H9 (cell line): ENCODE measurements around the gene TUG1. TPM values are rescaled to one million over a fixed set of nuclear protein-coding genes. Genes with fewer than 3 reads are reported as not detected.

ENCODE experiments used
- DNase-seq: peaks from one replicate; pipeline ENCODE4 v3.0.0-alpha.2; 2017
- H2AFZ ChIP-seq: one replicate; pipeline ENCODE4 v1.6.1; 2013; ENCODE audit warnings: mild to moderate bottlenecking, low read length, control low read depth, moderate library complexity
- H2AK5ac ChIP-seq: 2 replicates; pipeline ENCODE4 v1.6.1; 2013; ENCODE audit warnings: low read length, control low read depth, mixed read lengths; ENCODE audit not compliant: insufficient read length
- H2BK120ac ChIP-seq: one replicate; pipeline ENCODE4 v1.6.1; 2013; ENCODE audit warnings: low read depth, mild to moderate bottlenecking, low read length, control low read depth, inconsistent platforms; ENCODE audit not compliant: poor library complexity, severe bottlenecking
- H2BK12ac ChIP-seq: 2 replicates; pipeline ENCODE4 v1.6.1; 2013; ENCODE audit warnings: low read length, control low read depth, mixed read lengths, low read depth; ENCODE audit not compliant: insufficient read length
- H2BK15ac ChIP-seq: 2 replicates; pipeline ENCODE4 v1.6.1; 2013; ENCODE audit warnings: low read depth, low read length, control low read depth
- H2BK20ac ChIP-seq: one replicate; pipeline ENCODE4 v1.6.1; 2013; ENCODE audit warnings: low read depth, mild to moderate bottlenecking, low read length, control low read depth, inconsistent platforms; ENCODE audit not compliant: poor library complexity, severe bottlenecking
- H2BK5ac ChIP-seq: 2 replicates; pipeline ENCODE4 v1.6.1; 2013; ENCODE audit warnings: low read length, control low read depth, mixed read lengths; ENCODE audit not compliant: insufficient read length
- H3K14ac ChIP-seq: 2 replicates; pipeline ENCODE4 v1.6.1; 2013; ENCODE audit warnings: low read length, control low read depth; ENCODE audit not compliant: insufficient read depth
- H3K18ac ChIP-seq: 2 replicates; pipeline ENCODE4 v1.6.1; 2013; ENCODE audit warnings: low read depth, mild to moderate bottlenecking, mixed read lengths, low read length, control low read depth; ENCODE audit not compliant: insufficient read length
- H3K23ac ChIP-seq: 2 replicates; pipeline ENCODE4 v1.6.1; 2013; ENCODE audit warnings: low read length, control low read depth, mixed read lengths, low read depth; ENCODE audit not compliant: insufficient read length
- H3K23me2 ChIP-seq: 2 replicates; pipeline ENCODE4 v1.6.1; 2013; ENCODE audit warnings: low read depth, mild to moderate bottlenecking, mixed read lengths, low read length, control low read depth; ENCODE audit not compliant: insufficient read length, poor library complexity, severe bottlenecking
- H3K27ac ChIP-seq: 2 replicates; pipeline ENCODE4 v1.5.1; 2013; ENCODE audit warnings: low read length, control low read depth, mixed read lengths, low read depth; ENCODE audit not compliant: insufficient read length
- H3K27me3 ChIP-seq: 2 replicates; pipeline ENCODE4 v1.6.1; 2013; ENCODE audit warnings: low read length, control low read depth, inconsistent platforms; ENCODE audit not compliant: insufficient read depth
- H3K4ac ChIP-seq: 2 replicates; pipeline ENCODE4 v1.6.1; 2013; ENCODE audit warnings: low read depth, mild to moderate bottlenecking, control low read depth, inconsistent platforms, low read length, moderate library complexity
- H3K4me1 ChIP-seq: 2 replicates; pipeline ENCODE4 v1.6.1; 2013; ENCODE audit warnings: low read length, control low read depth, inconsistent platforms; ENCODE audit not compliant: insufficient read depth
- H3K4me2 ChIP-seq: 2 replicates; pipeline ENCODE4 v1.6.1; 2013; ENCODE audit warnings: low read length, control low read depth, mixed read lengths; ENCODE audit not compliant: insufficient read length, insufficient read depth
- H3K56ac ChIP-seq: 2 replicates; pipeline ENCODE4 v1.6.1; 2013; ENCODE audit warnings: low read depth, mild to moderate bottlenecking, mixed read lengths, low read length, control low read depth; ENCODE audit not compliant: insufficient read length
- H3K79me1 ChIP-seq: 2 replicates; pipeline ENCODE4 v1.6.1; 2013; ENCODE audit warnings: low read depth, mild to moderate bottlenecking, moderate library complexity, low read length, control low read depth, inconsistent platforms; ENCODE audit not compliant: insufficient read depth, poor library complexity, severe bottlenecking
- H3K79me2 ChIP-seq: 2 replicates; pipeline ENCODE4 v1.6.1; 2013; ENCODE audit warnings: low read length, control low read depth, inconsistent platforms; ENCODE audit not compliant: insufficient read depth
- H3K9ac ChIP-seq: 2 replicates; pipeline ENCODE4 v1.6.1; 2013; ENCODE audit warnings: low read length, control low read depth, mixed read lengths; ENCODE audit not compliant: insufficient read length; ENCODE audit errors: extremely low read depth
- H3K9me3 ChIP-seq: one replicate; pipeline ENCODE4 v1.6.1; 2013; ENCODE audit warnings: low read depth, low read length, inconsistent platforms; ENCODE audit not compliant: control insufficient read depth
- H3T11ph ChIP-seq: one replicate; pipeline ENCODE4 v1.6.1; 2013; ENCODE audit warnings: mild to moderate bottlenecking, low read length, control low read depth, inconsistent platforms
- H4K20me1 ChIP-seq: one replicate; pipeline ENCODE4 v1.6.1; 2013; ENCODE audit not compliant: control insufficient read depth, insufficient read length, insufficient read depth
- H4K5ac ChIP-seq: 2 replicates; pipeline ENCODE4 v1.6.1; 2013; ENCODE audit warnings: low read depth, mild to moderate bottlenecking, mixed read lengths, low read length, control low read depth; ENCODE audit not compliant: insufficient read length
- H4K8ac ChIP-seq: replicated peaks from 2 replicates; pipeline ENCODE4 v1.6.1; 2013; ENCODE audit warnings: low read length, control low read depth, mixed read lengths, low read depth; ENCODE audit not compliant: insufficient read length
- H4K91ac ChIP-seq: 2 replicates; pipeline ENCODE4 v1.6.1; 2013; ENCODE audit warnings: low read depth, mild to moderate bottlenecking, moderate library complexity, mixed read lengths, low read length, control low read depth; ENCODE audit not compliant: insufficient read length
- H3K27ac Mint-ChIP-seq, 3 experiments: 2 replicates in 2 of 3; 3 replicates in 1 of 3; pipeline ENCODE4 v1.8.0; 2020 to 2021; ENCODE audit warnings: mixed read lengths in 3 of 3, mild to moderate bottlenecking in 1 of 3, moderate library complexity in 1 of 3
- H3K27me3 Mint-ChIP-seq: 2 replicates; pipeline ENCODE4 v1.8.0; 2021; ENCODE audit warnings: low read depth, mild to moderate bottlenecking, moderate library complexity, mixed read lengths
- H3K36me3 Mint-ChIP-seq, 3 experiments: 2 replicates in 2 of 3; 3 replicates in 1 of 3; pipeline ENCODE4 v1.8.0; 2020 to 2021; ENCODE audit warnings: low read depth in 3 of 3, mixed read lengths in 3 of 3; ENCODE audit not compliant: insufficient read depth in 1 of 3
- H3K4me1 Mint-ChIP-seq, 2 experiments: 2 replicates each; pipeline ENCODE4 v1.8.0; 2020; ENCODE audit warnings: mixed read lengths in 2 of 2
- H3K4me3 Mint-ChIP-seq, 2 experiments: 2 replicates in 1 of 2; 3 replicates in 1 of 2; pipeline ENCODE4 v1.8.0; 2020 to 2021; ENCODE audit warnings: mild to moderate bottlenecking in 2 of 2, mixed read lengths in 2 of 2, moderate library complexity in 1 of 2
- H3K9me3 Mint-ChIP-seq, 2 experiments: 2 replicates in 1 of 2; 3 replicates in 1 of 2; pipeline ENCODE4 v1.8.0; 2020; ENCODE audit warnings: mild to moderate bottlenecking in 2 of 2, mixed read lengths in 2 of 2, moderate library complexity in 1 of 2
- WGBS: extraction: QIAGEN DNeasy Blood & Tissue Kit; methylation state at CpG from one replicate; pipeline ENCODE4 v1.1.7; 2013; ENCODE audit warnings: missing lambda C conversion rate, low lambda C conversion rate, mixed read lengths; ENCODE audit not compliant: insufficient read length; ENCODE audit errors: extremely low coverage; 5-methylcytosine and 5-hydroxymethylcytosine counted together
- total RNA-seq: library from RNA; stranded (reverse); gene quantifications from 2 replicates; pipeline ENCODE4 v1.2.1, GENCODE V29; 2021
- TF ChIP-seq, protein P1 (sequence below): fragments of 200-600 bp; sonication (generic); conservative IDR thresholded peaks from 3 replicates; pipeline ENCODE4 v1.8.0; 2021; ENCODE audit warnings: antibody characterized with exemption, mild to moderate bottlenecking

TUG1 gene
- total RNA-seq, 1 experiment from 2014 or later: 99.6 TPM

GRCh38 chr22:30943368-30943767, 25.7 kb upstream of the TUG1 start:
- no peaks in the 10 kb centered on the region for H3K79me1 ChIP-seq
- no peak overlapping the region for H3K56ac ChIP-seq
- H3K18ac ChIP-seq: no peak overlapping the region
- H2AFZ ChIP-seq: no peak overlapping the region
- Mint-ChIP-seq H3K4me1 (no peaks in the 10 kb centered on the region), H3K4me3 (no peak overlapping the region), H3K27ac (no peak overlapping the region), H3K27me3 (no peaks in the 10 kb centered on the region), H3K36me3 (peaks cover 60 to 83% (median 77%) of the 10 kb centered on the region in 3 experiments), H3K9me3 (no peaks in the 10 kb centered on the region)
- H2BK20ac ChIP-seq: no peak overlapping the region
- no peak overlapping the region for H3K14ac ChIP-seq
- H3K9me3 ChIP-seq: no peaks in the 10 kb centered on the region
- TF ChIP-seq, protein P1, sequence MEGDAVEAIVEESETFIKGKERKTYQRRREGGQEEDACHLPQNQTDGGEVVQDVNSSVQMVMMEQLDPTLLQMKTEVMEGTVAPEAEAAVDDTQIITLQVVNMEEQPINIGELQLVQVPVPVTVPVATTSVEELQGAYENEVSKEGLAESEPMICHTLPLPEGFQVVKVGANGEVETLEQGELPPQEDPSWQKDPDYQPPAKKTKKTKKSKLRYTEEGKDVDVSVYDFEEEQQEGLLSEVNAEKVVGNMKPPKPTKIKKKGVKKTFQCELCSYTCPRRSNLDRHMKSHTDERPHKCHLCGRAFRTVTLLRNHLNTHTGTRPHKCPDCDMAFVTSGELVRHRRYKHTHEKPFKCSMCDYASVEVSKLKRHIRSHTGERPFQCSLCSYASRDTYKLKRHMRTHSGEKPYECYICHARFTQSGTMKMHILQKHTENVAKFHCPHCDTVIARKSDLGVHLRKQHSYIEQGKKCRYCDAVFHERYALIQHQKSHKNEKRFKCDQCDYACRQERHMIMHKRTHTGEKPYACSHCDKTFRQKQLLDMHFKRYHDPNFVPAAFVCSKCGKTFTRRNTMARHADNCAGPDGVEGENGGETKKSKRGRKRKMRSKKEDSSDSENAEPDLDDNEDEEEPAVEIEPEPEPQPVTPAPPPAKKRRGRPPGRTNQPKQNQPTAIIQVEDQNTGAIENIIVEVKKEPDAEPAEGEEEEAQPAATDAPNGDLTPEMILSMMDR: no peak
- H3T11ph ChIP-seq: no peak overlapping the region
- no peak overlapping the region for H2BK12ac ChIP-seq
- no peaks in the 10 kb centered on the region for H3K4me1 ChIP-seq
- no peak for DNase-seq
- no peak overlapping the region for H3K4me2 ChIP-seq
- H3K27ac ChIP-seq: no peak overlapping the region
- no peaks in the 10 kb centered on the region for H3K23me2 ChIP-seq
- no peak overlapping the region for H4K5ac ChIP-seq
- H3K23ac ChIP-seq: no peak overlapping the region
- no peak overlapping the region for H4K91ac ChIP-seq
- no peak overlapping the region for H4K8ac ChIP-seq
- H3K79me2 ChIP-seq: no peaks in the 10 kb centered on the region
- H2BK15ac ChIP-seq: no peak overlapping the region
- H3K9ac ChIP-seq: no peak overlapping the region
- no CpG with 5 or more reads among the region's 3 CpGs for WGBS
- H2BK120ac ChIP-seq: no peak overlapping the region
- no peak overlapping the region for H2BK5ac ChIP-seq
- no peaks in the 10 kb centered on the region for H3K27me3 ChIP-seq
- no peak overlapping the region for H3K4ac ChIP-seq
- no peak overlapping the region for H2AK5ac ChIP-seq
- no peaks in the 10 kb centered on the region for H4K20me1 ChIP-seq
